HepG2 (cell line): ENCODE results near the gene ERBB4. TPM values are rescaled to one million over a fixed set of nuclear protein-coding genes. Genes with fewer than 3 reads are reported as not detected.

Experiments used
- ARID5B ChIP-seq: IDR thresholded peaks from 2 replicates; pipeline ENCODE4 v1.4.0; 2020; ENCODE audit warnings: mild to moderate bottlenecking, missing genetic modification reagents
- ATF3 ChIP-seq: sonication (generic); formaldehyde crosslinking; IDR thresholded peaks from 2 replicates; pipeline ENCODE4 v1.4.0; 2020; ENCODE audit warnings: missing genetic modification reagents
- GATAD2A ChIP-seq: IDR thresholded peaks from 2 replicates; pipeline ENCODE4 v1.6.1; 2016
- MXD3 ChIP-seq: IDR thresholded peaks from 2 replicates; pipeline ENCODE4 v1.6.1; 2016; ENCODE audit warnings: mild to moderate bottlenecking, missing biosample characterization, missing genetic modification reagents
- NCOA2 ChIP-seq: sonication (generic); formaldehyde crosslinking; IDR thresholded peaks from 2 replicates; pipeline ENCODE4 v1.8.0; 2022; ENCODE audit warnings: inconsistent platforms
- PHF20 ChIP-seq: sonication (generic); formaldehyde crosslinking; IDR thresholded peaks from 2 replicates; pipeline ENCODE4 v1.5.0; 2020; ENCODE audit warnings: mild to moderate bottlenecking, missing genetic modification reagents
- SIX4 ChIP-seq: sonication (generic); formaldehyde crosslinking; IDR thresholded peaks from 2 replicates; pipeline ENCODE4 v1.4.0; 2020; ENCODE audit warnings: missing genetic modification reagents
- SOX13 ChIP-seq, 3 experiments: fragments of 450-650 bp in 1 of 3; sonication (generic) in 1 of 3; formaldehyde crosslinking in 1 of 3; IDR thresholded peaks in 2 of 3; conservative IDR thresholded peaks in 1 of 3; 2 replicates each; pipeline versions ENCODE4 v1.5.0 to v1.6.1; 2016 to 2020; ENCODE audit warnings: antibody characterized with exemption in 1 of 3, mild to moderate bottlenecking in 1 of 3, missing compliant biosample characterization in 1 of 3, missing genetic modification reagents in 1 of 3, moderate library complexity in 1 of 3
- polyA plus RNA-seq, 8 experiments: library from polyadenylated mRNA; depleted of rRNA in 3 of 8; stranded (reverse) in 7 of 8; unstranded in 1 of 8; fragments of >200 nt; fragmentation: Illumina TruSeq in 4 of 8; extraction: Trizol in 4 of 8; gene quantifications; 2 replicates each; pipeline versions ENCODE4 v1.2.1 to v1.2.3, GENCODE V29; 2011 to 2016; ENCODE audit warnings: low read depth in 4 of 8, missing spikeins in 1 of 8, mixed read lengths in 1 of 8; ENCODE audit not compliant: insufficient read depth in 1 of 8
- total RNA-seq, 5 experiments: library from RNA; depleted of rRNA; stranded (reverse); fragments of >200 nt; fragmentation: Illumina TruSeq; extraction: Trizol; gene quantifications; 2 replicates each; pipeline ENCODE4 v1.2.3, GENCODE V29; 2016; ENCODE audit warnings: low read depth in 1 of 5

The ERBB4 gene
- total and polyA plus RNA-seq, 2 of the 13 experiments (the other 11 are each of a cell fraction or from before 2014, with no cell fraction given) = not detected

GRCh38 chr2:212361174-212361756 is 177.3 kb downstream of the ERBB4 start (continued):
- peak; percentile 42; the same call in 1 of the 2 replicates for TF ChIP-seq ARID5B (CRISPR knock-in tag)
- no peak for TF ChIP-seq ATF3 (CRISPR knock-in tag)
- TF ChIP-seq NCOA2 = 0 out of 2 replicates have a peak, but pooled peaks have one; percentile 13
- 0 out of 2 replicates have a peak, but pooled peaks have one; percentile 16 for TF ChIP-seq GATAD2A (CRISPR knock-in tag)
- peak; percentile 96 for TF ChIP-seq SIX4 (CRISPR knock-in tag)
- no peak for TF ChIP-seq MXD3 (CRISPR knock-in tag)
- TF ChIP-seq SOX13 (IDR thresholded peaks at IDR 0.05) = no peak
- peak in 1 of 2 experiments; percentile 68; a peak in 1 of 4 replicates for TF ChIP-seq SOX13 (CRISPR knock-in tag; conservative IDR thresholded peaks at IDR 0.05 in 1 of 2, IDR thresholded peaks at IDR 0.05 in 1 of 2)
- TF ChIP-seq PHF20 (CRISPR knock-in tag) = no peak
